HUES64 (cell line): ENCODE measurements around the gene PPA2. TPM values are rescaled to one million over a fixed set of nuclear protein-coding genes. Genes with fewer than 3 reads are reported as not detected.
A peak's percentile ranks its signal among the peaks of the same experiment; 100 is the strongest.

Experiments used
- H3K27ac ChIP-seq: 2 replicates; pipeline ENCODE4 v1.7.0; 2013; ENCODE audit warnings: low read depth, low read length, inconsistent platforms
- H3K27me3 ChIP-seq: 2 replicates; pipeline ENCODE4 v1.6.1; 2013; ENCODE audit warnings: mild to moderate bottlenecking, low read length; ENCODE audit not compliant: insufficient read depth
- H3K36me3 ChIP-seq: 2 replicates; pipeline ENCODE4 v1.6.1; 2013; ENCODE audit warnings: mild to moderate bottlenecking, low read length; ENCODE audit not compliant: insufficient read depth
- H3K4me1 ChIP-seq: 2 replicates; pipeline ENCODE4 v1.6.1; 2013; ENCODE audit warnings: mild to moderate bottlenecking, low read length, moderate library complexity; ENCODE audit not compliant: insufficient read depth
- H3K4me3 ChIP-seq: 2 replicates; pipeline ENCODE4 v1.5.1; 2013; ENCODE audit warnings: mild to moderate bottlenecking, low read length, moderate library complexity
- H3K9ac ChIP-seq: 2 replicates; pipeline ENCODE4 v1.6.1; 2013; ENCODE audit warnings: mild to moderate bottlenecking, low read depth, low read length
- H3K9me3 ChIP-seq: 2 replicates; pipeline ENCODE4 v1.6.1; 2013; ENCODE audit warnings: low read depth, low read length; ENCODE audit not compliant: insufficient read depth
- WGBS: fragments of 150-250, 120-280 bp; methylation state at CpG from one replicate; pipeline ENCODE4 v1.1.7; 2013; ENCODE audit warnings: missing lambda C conversion rate; 5-methylcytosine and 5-hydroxymethylcytosine counted together
- polyA plus RNA-seq, 2 experiments: library from polyadenylated mRNA; stranded (reverse); fragments of 50-300 nt; gene quantifications; one replicate each; pipeline ENCODE4 v1.2.3, GENCODE V29; 2013

PPA2 gene
- polyA plus RNA-seq (2013, experiment 1 of 2), result 75.1 TPM
- 77.4 TPM for polyA plus RNA-seq (2013, experiment 2 of 2)

DNA sequence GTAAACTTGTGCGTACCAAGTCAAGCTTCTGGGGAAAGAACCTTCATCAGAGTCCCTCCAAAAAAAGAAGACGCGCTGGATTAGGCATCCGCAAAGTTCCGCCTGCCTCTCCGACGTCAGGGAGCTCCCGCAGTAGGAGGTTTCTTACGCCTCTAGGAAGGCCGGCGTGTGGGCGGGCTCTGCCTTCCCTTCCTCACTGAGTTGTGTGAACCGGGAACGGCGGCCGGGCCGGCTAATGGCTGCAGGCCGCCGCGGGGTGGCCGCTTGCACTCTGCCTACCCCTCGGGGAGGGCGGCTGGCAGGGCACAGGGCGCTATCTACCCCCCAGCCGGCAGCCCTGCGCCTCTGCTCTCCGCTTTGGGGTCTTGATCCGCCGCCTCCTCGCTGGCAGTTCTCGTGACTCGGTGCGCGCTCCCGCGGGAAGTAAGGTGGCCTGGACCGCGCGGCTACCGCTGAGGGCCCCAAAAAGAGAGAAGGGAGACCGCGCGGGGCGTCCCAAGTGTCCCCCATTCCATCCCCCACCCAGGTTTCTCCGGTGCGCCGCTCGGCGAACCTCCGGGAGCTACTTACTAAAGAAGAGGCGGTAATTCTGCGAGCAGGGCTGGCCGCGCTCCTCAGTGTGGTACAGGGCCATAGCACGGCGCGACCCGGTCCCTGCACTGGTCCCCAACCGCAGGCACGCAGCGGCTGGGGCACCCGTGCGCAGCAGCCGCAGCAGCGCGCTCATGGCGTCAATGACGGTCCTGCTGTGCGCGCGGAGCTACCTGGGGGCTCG lies at the start of gene PPA2:
Gene PPA2, minus strand, starts transcription at position 739 of the 775 bp plus-strand sequence. Its CDS starts 12 bp downstream, at position 727.
- H3K4me1 ChIP-seq, result 0 out of 2 replicates have a peak, but pooled peaks cover 6% of the 10 kb centered on the region
- WGBS, result under 1% methylated on average over 70 of the region's 72 CpGs
- H3K4me3 ChIP-seq, result peak within 1 kb of the TSS; percentile 96
- H3K9me3 ChIP-seq, result no peaks in the 10 kb centered on the region
- H3K27ac ChIP-seq, result peak within 1 kb of the TSS; percentile 96
- peak within 1 kb of the TSS; percentile 95 for H3K9ac ChIP-seq
- 0 out of 2 replicates have a peak, but pooled peaks cover 4% of the 10 kb centered on the region for H3K36me3 ChIP-seq
- H3K27me3 ChIP-seq, result peaks cover 20% of the 10 kb centered on the region

- Histone ChIP-seq H3K36me3 (no peaks in the 10 kb centered on the region), H3K4me1 (no peaks in the 10 kb centered on the region), H3K27ac (no peak overlapping the region), H3K27me3 (no peaks in the 10 kb centered on the region), H3K9ac (no peak overlapping the region), H3K9me3 (no peaks in the 10 kb centered on the region), H3K4me3 (no peak overlapping the region)
- WGBS, result 38% methylated on average over 2 of the region's 3 CpGs
Observed at GRCh38 chr4:105520819-105521790, 47.2 kb upstream of the PPA2 start.

GRCh38 chr4:105510245-105510644 lies 36.4 kb upstream of the PPA2 start:
- Histone ChIP-seq H3K9me3 (no peaks in the 10 kb centered on the region), H3K27ac (no peak overlapping the region), H3K4me3 (no peak overlapping the region), H3K27me3 (no peaks in the 10 kb centered on the region), H3K36me3 (no peaks in the 10 kb centered on the region), H3K9ac (no peak overlapping the region), H3K4me1 (no peaks in the 10 kb centered on the region)
- 93% methylated on average over 2 of the region's 2 CpGs for WGBS

- Histone ChIP-seq H3K4me1 (no peaks in the 10 kb centered on the region), H3K27me3 (no peaks in the 10 kb centered on the region), H3K4me3 (no peak overlapping the region), H3K9me3 (no peaks in the 10 kb centered on the region), H3K9ac (no peak overlapping the region), H3K27ac (no peak overlapping the region), H3K36me3 (no peaks in the 10 kb centered on the region)
- WGBS, result 100% methylated on average over 1 of the region's 1 CpG
Observed at GRCh38 chr4:105509714-105510113, 35.9 kb upstream of the PPA2 start.

- no peak overlapping the region for H3K9ac ChIP-seq
- no peaks in the 10 kb centered on the region for H3K27me3 ChIP-seq
- no peaks in the 10 kb centered on the region for H3K9me3 ChIP-seq
- H3K27ac ChIP-seq, result no peak overlapping the region
- 92% methylated on average over 1 of the region's 1 CpG for WGBS
- no peaks in the 10 kb centered on the region for H3K36me3 ChIP-seq
- no peak overlapping the region for H3K4me3 ChIP-seq
- H3K4me1 ChIP-seq, result no peaks in the 10 kb centered on the region
Observed at GRCh38 chr4:105509291-105509690, 35.4 kb upstream of the PPA2 start.

DNA sequence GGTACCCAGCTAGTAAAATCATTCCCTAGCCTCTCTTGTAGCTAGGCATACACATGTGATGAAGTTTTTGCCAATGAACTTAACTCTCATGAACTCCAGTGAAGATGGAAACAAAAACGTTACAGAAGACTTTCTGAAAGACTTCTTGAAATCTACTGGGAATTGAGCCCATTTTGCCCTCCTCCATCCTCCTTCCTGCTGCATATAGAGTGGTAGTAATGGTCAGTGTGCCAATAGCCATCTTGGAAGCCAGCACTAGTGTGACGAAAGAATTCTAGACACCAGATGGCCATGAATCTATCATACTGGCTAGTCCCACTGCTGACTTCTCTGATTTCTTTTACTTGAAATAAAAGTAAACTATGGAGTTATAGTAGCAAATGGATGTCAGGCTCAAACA lies 30.9 kb upstream of the PPA2 start:
- Histone ChIP-seq H3K36me3 (no peaks in the 10 kb centered on the region), H3K27ac (no peak overlapping the region), H3K4me3 (no peak overlapping the region), H3K4me1 (no peaks in the 10 kb centered on the region), H3K9ac (no peak overlapping the region), H3K27me3 (0 out of 2 replicates have a peak, but pooled peaks cover 2% of the 10 kb centered on the region), H3K9me3 (no peaks in the 10 kb centered on the region)
- WGBS, result 85% methylated on average over 2 of the region's 2 CpGs

DNA sequence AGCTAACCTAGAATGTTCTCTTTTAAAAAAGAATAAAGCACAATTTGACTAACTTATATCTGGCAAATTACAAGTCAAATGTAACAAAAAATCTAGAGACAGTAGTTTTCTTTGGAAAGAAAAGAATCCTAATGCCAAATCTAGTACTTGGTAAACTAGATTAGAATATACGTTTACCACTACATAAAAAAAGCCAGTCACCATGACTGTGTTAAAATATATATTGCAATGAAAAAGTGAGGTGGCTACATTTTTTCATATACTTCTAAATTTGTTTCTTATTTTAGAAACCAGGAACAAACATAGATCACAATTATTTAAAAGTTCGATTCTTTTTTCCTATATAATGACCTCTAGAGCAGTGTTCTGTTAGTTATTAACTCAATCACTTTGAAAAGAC lies 29.6 kb upstream of the PPA2 start:
- WGBS, result no CpG with 5 or more reads among the region's 2 CpGs
- Histone ChIP-seq H3K27ac (no peak overlapping the region), H3K4me1 (no peaks in the 10 kb centered on the region), H3K27me3 (0 out of 2 replicates have a peak, but pooled peaks cover 2% of the 10 kb centered on the region), H3K9ac (no peak overlapping the region), H3K9me3 (no peaks in the 10 kb centered on the region), H3K4me3 (no peak overlapping the region), H3K36me3 (no peaks in the 10 kb centered on the region)

- no peaks in the 10 kb centered on the region for H3K36me3 ChIP-seq
- no peak overlapping the region for H3K4me3 ChIP-seq
- no peaks in the 10 kb centered on the region for H3K27me3 ChIP-seq
- H3K9me3 ChIP-seq, result no peaks in the 10 kb centered on the region
- WGBS, result 35% methylated on average over 2 of the region's 2 CpGs
- no peak overlapping the region for H3K9ac ChIP-seq
- no peak overlapping the region for H3K27ac ChIP-seq
- no peaks in the 10 kb centered on the region for H3K4me1 ChIP-seq
Observed at GRCh38 chr4:105496899-105497298, 23.0 kb upstream of the PPA2 start.

GRCh38 chr4:105495667-105496066 lies 21.8 kb upstream of the PPA2 start:
- Histone ChIP-seq H3K27me3 (no peaks in the 10 kb centered on the region), H3K9me3 (no peaks in the 10 kb centered on the region), H3K27ac (no peak overlapping the region), H3K9ac (no peak overlapping the region), H3K36me3 (no peaks in the 10 kb centered on the region), H3K4me1 (no peaks in the 10 kb centered on the region), H3K4me3 (no peak overlapping the region)
- 98% methylated on average over 3 of the region's 3 CpGs for WGBS

DNA sequence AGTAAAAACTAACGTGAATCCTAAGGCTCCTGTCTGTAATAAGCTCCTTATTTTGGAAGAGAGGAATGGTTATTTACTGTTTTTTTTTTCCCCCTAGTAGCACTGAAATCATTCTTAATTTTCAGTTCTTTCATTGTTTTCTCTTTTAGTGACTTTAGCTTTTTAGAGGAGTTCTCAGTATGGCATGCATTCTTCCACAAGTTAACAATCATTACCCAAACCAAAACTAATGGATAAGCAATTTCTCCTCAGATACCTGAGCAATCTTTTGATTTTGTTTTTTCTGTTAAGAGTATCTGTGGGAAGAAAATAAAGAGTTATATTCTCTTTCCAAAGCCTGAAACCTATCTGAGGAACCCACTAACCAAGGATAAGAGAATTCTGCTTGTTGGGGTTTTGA lies 16.7 kb upstream of the PPA2 start:
- WGBS, result no CpG with 5 or more reads among the region's 1 CpG
- H3K27ac ChIP-seq, result no peak overlapping the region
- no peak overlapping the region for H3K4me3 ChIP-seq
- no peaks in the 10 kb centered on the region for H3K4me1 ChIP-seq
- H3K9ac ChIP-seq, result no peak overlapping the region
- no peaks in the 10 kb centered on the region for H3K36me3 ChIP-seq
- no peaks in the 10 kb centered on the region for H3K9me3 ChIP-seq
- H3K27me3 ChIP-seq, result no peaks in the 10 kb centered on the region

- H3K9ac ChIP-seq, result no peak overlapping the region
- 97% methylated on average over 3 of the region's 3 CpGs for WGBS
- no peak overlapping the region for H3K27ac ChIP-seq
- H3K9me3 ChIP-seq, result no peaks in the 10 kb centered on the region
- no peaks in the 10 kb centered on the region for H3K36me3 ChIP-seq
- no peak overlapping the region for H3K4me3 ChIP-seq
- H3K4me1 ChIP-seq, result no peaks in the 10 kb centered on the region
- peaks cover under 1% of the 10 kb centered on the region; the same call in 1 of the 2 replicates for H3K27me3 ChIP-seq
Observed at GRCh38 chr4:105483840-105484239, 10.0 kb upstream of the PPA2 start.
